SK-N-SH (cell line): Measurements from ENCODE around the gene UBE2R2. TPM values are rescaled to one million over a fixed set of nuclear protein-coding genes. Genes with fewer than 3 reads are reported as not detected.

Experiments used
- CTCF ChIA-PET: fragments of 300-600, 350-600 bp; formaldehyde crosslinking; extraction: SDS; loops from one replicate; lab custom pipeline; 2021; lab: Yijun Ruan, JAX
- POLR2A ChIA-PET: fragments of 350-600 bp; sonication (Branson Sonifier 250); formaldehyde crosslinking; extraction: SDS; loops from one replicate; lab custom pipeline; 2020; ENCODE audit warnings: antibody characterized with exemption, inconsistent platforms; lab: Yijun Ruan, JAX
- DNase-seq: peaks from one replicate; pipeline ENCODE4 v3.0.0; 2012
- H2AFZ ChIP-seq: fragments of 200-600 bp; sonication (generic); 2 replicates; pipeline ENCODE4 v1.8.1; 2016; ENCODE audit warnings: antibody characterized with exemption, mild to moderate bottlenecking, low read depth
- H3F3A ChIP-seq: fragments of 200-600 bp; sonication (generic); replicated peaks from 2 replicates; pipeline ENCODE3; 2016; ENCODE audit warnings: antibody characterized with exemption, mild to moderate bottlenecking; ENCODE audit not compliant: insufficient read depth
- H3K27ac ChIP-seq, 2 experiments: fragments of 200-500 bp in 1 of 2; fragments of 200-600 bp in 1 of 2; sonication (Bioruptor generic) in 1 of 2; sonication (generic), shearing (Covaris generic) in 1 of 2; 2 replicates each; pipeline versions ENCODE4 v1.5.1 to v1.6.1; 2014 to 2016; ENCODE audit warnings: low read depth in 2 of 2, inconsistent platforms in 1 of 2, low read length in 1 of 2, mild to moderate bottlenecking in 1 of 2, mixed read lengths in 1 of 2
- H3K27me3 ChIP-seq: fragments of 200-600 bp; sonication (generic), shearing (Covaris generic); 2 replicates; pipeline ENCODE4 v1.6.1; 2016; ENCODE audit warnings: mixed run types; ENCODE audit not compliant: insufficient read depth
- H3K36me3 ChIP-seq, 2 experiments: fragments of 200-500 bp in 1 of 2; fragments of 200-600 bp in 1 of 2; sonication (Bioruptor generic) in 1 of 2; sonication (generic) in 1 of 2; replicated peaks in 1 of 2; 2 replicates each; pipeline versions ENCODE3 to v1.5.1; 2014 to 2016; ENCODE audit warnings: low read length in 1 of 2, mild to moderate bottlenecking in 1 of 2; ENCODE audit not compliant: insufficient read depth in 2 of 2, control insufficient read depth in 1 of 2
- H3K4me1 ChIP-seq, 2 experiments: fragments of 200-500 bp in 1 of 2; fragments of 200-600 bp in 1 of 2; sonication (Bioruptor generic) in 1 of 2; sonication (generic), shearing (Covaris generic) in 1 of 2; 2 replicates each; pipeline versions ENCODE4 v1.5.1 to v1.6.1; 2014 to 2016; ENCODE audit warnings: low read depth in 1 of 2, low read length in 1 of 2, mixed run types in 1 of 2; ENCODE audit not compliant: insufficient read depth in 2 of 2, control insufficient read depth in 1 of 2
- H3K4me2 ChIP-seq: fragments of 200-600 bp; sonication (generic), shearing (Covaris generic); 2 replicates; pipeline ENCODE4 v1.6.1; 2017; ENCODE audit warnings: mixed run types
- H3K4me3 ChIP-seq, 2 experiments: fragments of 200-500 bp in 1 of 2; fragments of 200-600 bp in 1 of 2; sonication (Bioruptor generic) in 1 of 2; sonication (generic), shearing (Covaris generic) in 1 of 2; 2 replicates each; pipeline versions ENCODE4 v1.5.1 to v1.8.1; 2014 to 2016; ENCODE audit warnings: low read depth in 2 of 2, inconsistent platforms in 1 of 2, low read length in 1 of 2, mild to moderate bottlenecking in 1 of 2, mixed read lengths in 1 of 2, moderate library complexity in 1 of 2
- H3K79me2 ChIP-seq: fragments of 200-600 bp; sonication (generic); 2 replicates; pipeline ENCODE4 v1.8.1; 2017; ENCODE audit warnings: mild to moderate bottlenecking; ENCODE audit not compliant: insufficient read depth
- H3K9ac ChIP-seq: fragments of 200-600 bp; sonication (generic); 2 replicates; pipeline ENCODE4 v1.6.1; 2017; ENCODE audit warnings: mixed run types
- H3K9me2 ChIP-seq: fragments of 200-600 bp; sonication (generic); 2 replicates; pipeline ENCODE4 v1.6.1; 2017; ENCODE audit warnings: mixed run types
- H3K9me3 ChIP-seq: fragments of 200-600 bp; sonication (generic); 2 replicates; pipeline ENCODE4 v1.6.1; 2017; ENCODE audit warnings: mixed run types, mild to moderate bottlenecking, moderate library complexity
- H4K20me1 ChIP-seq: fragments of 200-600 bp; sonication (generic); 2 replicates; pipeline ENCODE4 v1.6.1; 2017; ENCODE audit warnings: mild to moderate bottlenecking, mixed run types; ENCODE audit not compliant: insufficient read depth
- CHD2 ChIP-seq: fragments of 150-350 bp; IDR thresholded peaks from 2 replicates; pipeline ENCODE4 v1.6.1; 2018; ENCODE audit warnings: low read length; ENCODE audit not compliant: partially characterized antibody
- ELF1 ChIP-seq: IDR thresholded peaks from 2 replicates; pipeline ENCODE4 v1.4.0; 2012
- EP300 ChIP-seq, 2 experiments: IDR thresholded peaks; 2 replicates each; pipeline versions ENCODE4 v1.4.0 to v1.6.1; 2012; ENCODE audit warnings: borderline replicate concordance in 1 of 2, low read depth in 1 of 2, low read length in 1 of 2
- EZH2phosphoT487 ChIP-seq: fragments of 200-600 bp; sonication (generic); IDR thresholded peaks from 2 replicates; pipeline ENCODE4 v1.6.1; 2017; ENCODE audit warnings: low read depth, mixed run types, mild to moderate bottlenecking, antibody characterized with exemption, moderate library complexity, borderline replicate concordance
- FOSL2 ChIP-seq: IDR thresholded peaks from 2 replicates; pipeline ENCODE4 v1.4.0; 2012; ENCODE audit warnings: low read depth, mild to moderate bottlenecking, moderate library complexity, borderline replicate concordance
- FOXM1 ChIP-seq: IDR thresholded peaks from 2 replicates; pipeline ENCODE4 v1.4.0; 2012; ENCODE audit warnings: low read depth, mild to moderate bottlenecking
- GABPA ChIP-seq: IDR thresholded peaks from 2 replicates; pipeline ENCODE4 v1.4.0; 2012; ENCODE audit warnings: low read depth, mild to moderate bottlenecking
- IRF3 ChIP-seq: fragments of 150-350 bp; IDR thresholded peaks from 2 replicates; pipeline ENCODE4 v1.6.1; 2016; ENCODE audit warnings: mild to moderate bottlenecking, low read depth, low read length
- JUND ChIP-seq: IDR thresholded peaks from 2 replicates; pipeline ENCODE4 v1.4.0; 2012
- MAX ChIP-seq: IDR thresholded peaks from 2 replicates; pipeline ENCODE4 v1.4.0; 2012; ENCODE audit warnings: low read depth
- MXI1 ChIP-seq: IDR thresholded peaks from 2 replicates; pipeline ENCODE4 v1.6.1; 2012; ENCODE audit warnings: mild to moderate bottlenecking, low read depth, low read length, improper control_type of control experiment
- NRF1 ChIP-seq: IDR thresholded peaks from 2 replicates; pipeline ENCODE4 v1.6.1; 2012; ENCODE audit warnings: low read depth, mild to moderate bottlenecking, low read length
- PBX3 ChIP-seq: IDR thresholded peaks from 2 replicates; pipeline ENCODE4; 2012
- POLR2AphosphoS5 ChIP-seq: IDR thresholded peaks from 2 replicates; pipeline ENCODE4 v1.6.1; 2012; ENCODE audit warnings: low read depth, low read length
- RAD21 ChIP-seq: IDR thresholded peaks from 2 replicates; pipeline ENCODE4 v1.6.1; 2012; ENCODE audit warnings: mild to moderate bottlenecking, low read length
- RXRA ChIP-seq: IDR thresholded peaks from 2 replicates; pipeline ENCODE4 v1.4.0; 2012; ENCODE audit warnings: low read depth, mild to moderate bottlenecking, borderline replicate concordance
- SMC3 ChIP-seq: IDR thresholded peaks from 2 replicates; pipeline ENCODE4 v1.6.1; 2012; ENCODE audit warnings: low read depth, low read length, improper control_type of control experiment
- TAF1 ChIP-seq: IDR thresholded peaks from 2 replicates; pipeline ENCODE4 v1.6.1; 2012; ENCODE audit warnings: low read depth, mild to moderate bottlenecking, low read length, moderate library complexity, borderline replicate concordance
- TCF12 ChIP-seq: IDR thresholded peaks from 2 replicates; pipeline ENCODE4 v1.4.0; 2012
- TEAD4 ChIP-seq: IDR thresholded peaks from 2 replicates; pipeline ENCODE4 v1.4.0; 2012; ENCODE audit warnings: mild to moderate bottlenecking, borderline replicate concordance; ENCODE audit not compliant: insufficient read depth
- USF2 ChIP-seq: fragments of 150-350 bp; IDR thresholded peaks from 2 replicates; pipeline ENCODE4 v1.6.1; 2017; ENCODE audit warnings: antibody characterized with exemption, low read length, low read depth, borderline replicate concordance
- YY1 ChIP-seq: IDR thresholded peaks from 2 replicates; pipeline ENCODE4 v1.4.0; 2012; ENCODE audit warnings: low read depth, mild to moderate bottlenecking
- polyA plus RNA-seq, 3 experiments: library from polyadenylated mRNA; depleted of rRNA; stranded (reverse); fragments of >200 nt; gene quantifications; 2 replicates each; pipeline ENCODE4 v1.2.3, GENCODE V29; 2012

UBE2R2 gene
- polyA plus RNA-seq, 1 of the 3 experiments (the other 2 are of a cell fraction), result 19.7 TPM

- no peak for TF ChIP-seq IRF3
- no peak for TF ChIP-seq MXI1
- no peak for TF ChIP-seq TEAD4
- peak; percentile 83 for TF ChIP-seq RAD21
- no peak for TF ChIP-seq JUND
- TF ChIP-seq RXRA, result no peak
- TF ChIP-seq TCF12, result no peak
- TF ChIP-seq GABPA, result no peak
- no peak for TF ChIP-seq MAX
- TF ChIP-seq TAF1, result no peak
- no peak for TF ChIP-seq EP300 (IDR thresholded peaks at IDR 0.05; ENCODE audit: borderline replicate concordance in 1 of 2, low read depth in 1 of 2, low read length in 1 of 2)
- TF ChIP-seq CHD2, result no peak
- no peak for TF ChIP-seq PBX3
- no peak for TF ChIP-seq USF2
- TF ChIP-seq FOXM1, result no peak
- TF ChIP-seq YY1, result no peak
Observed at GRCh38 chr9:33852216-33852826, 35.4 kb downstream of the UBE2R2 start (continued).

- H3K4me3 ChIP-seq, result no peak overlapping the region
- H3K4me1 ChIP-seq, result peaks cover 4 to 10% of the 10 kb centered on the region in 2 experiments; a peak in 3 of 4 replicates
- H3K27ac ChIP-seq, result no peak overlapping the region
- peaks cover 0 to 8% of the 10 kb centered on the region in 2 experiments for H3K36me3 ChIP-seq
- no peak overlapping the region for H3K4me2 ChIP-seq
- ChIA-PET CTCF (interaction anchor here (0.7 to 1.0 kb wide), 2 partner anchors 11 to 42 kb away, joined by 3 to 4 read pairs; no protein-coding TSS in a partner anchor), POLR2A (no interaction called here)
- no peaks in the 10 kb centered on the region for H3K9me3 ChIP-seq
- H4K20me1 ChIP-seq, result peaks cover 99% of the 10 kb centered on the region
- H3F3A ChIP-seq, result peaks cover 6% of the 10 kb centered on the region
- no peak for DNase-seq
- no peak overlapping the region for H2AFZ ChIP-seq
- H3K27me3 ChIP-seq, result no peaks in the 10 kb centered on the region
- H3K9ac ChIP-seq, result no peak overlapping the region
- TF ChIP-seq PBX3 (no peak), RAD21 (no peak), SMC3 (no peak), POLR2AphosphoS5 (no peak), FOSL2 (no peak), YY1 (no peak), MXI1 (no peak), IRF3 (no peak), EZH2phosphoT487 (no peak), TAF1 (no peak), CHD2 (no peak), ELF1 (no peak), NRF1 (no peak), USF2 (no peak)
- no peaks in the 10 kb centered on the region for H3K9me2 ChIP-seq
- peaks cover 100% of the 10 kb centered on the region for H3K79me2 ChIP-seq
Observed at GRCh38 chr9:33856247-33856646, 39.3 kb downstream of the UBE2R2 start.
